Nephron progenitor cell (in vitro differentiated cells): ENCODE results near the gene ADAMTS9.
A peak's percentile ranks its signal among the peaks of the same experiment; 100 is the strongest.

Experiments used
- DNase-seq: peaks from one replicate; pipeline ENCODE4 v3.0.0; 2021
- H3K27ac Mint-ChIP-seq: 2 replicates; pipeline ENCODE4 v1.8.0; 2021; ENCODE audit warnings: mild to moderate bottlenecking, moderate library complexity, mixed read lengths
- H3K27me3 Mint-ChIP-seq: 2 replicates; pipeline ENCODE4 v1.8.0; 2021; ENCODE audit warnings: mild to moderate bottlenecking, low read depth, mixed read lengths; ENCODE audit not compliant: poor library complexity
- H3K36me3 Mint-ChIP-seq: 2 replicates; pipeline ENCODE4 v1.8.0; 2021; ENCODE audit warnings: low read depth, mixed read lengths
- H3K4me1 Mint-ChIP-seq: 2 replicates; pipeline ENCODE4 v1.8.0; 2021; ENCODE audit warnings: mixed read lengths
- H3K4me3 Mint-ChIP-seq: 2 replicates; pipeline ENCODE4 v1.8.0; 2021; ENCODE audit warnings: mild to moderate bottlenecking, moderate library complexity, mixed read lengths
- H3K9me3 Mint-ChIP-seq: 2 replicates; pipeline ENCODE4 v1.8.0; 2021; ENCODE audit warnings: mild to moderate bottlenecking, moderate library complexity, mixed read lengths
- TF ChIP-seq, protein P1 (sequence below): fragments of 200-600 bp; sonication (generic); IDR thresholded peaks from 2 replicates; pipeline ENCODE4 v1.5.0; 2021; ENCODE audit warnings: antibody characterized with exemption

The ADAMTS9 gene

DNA sequence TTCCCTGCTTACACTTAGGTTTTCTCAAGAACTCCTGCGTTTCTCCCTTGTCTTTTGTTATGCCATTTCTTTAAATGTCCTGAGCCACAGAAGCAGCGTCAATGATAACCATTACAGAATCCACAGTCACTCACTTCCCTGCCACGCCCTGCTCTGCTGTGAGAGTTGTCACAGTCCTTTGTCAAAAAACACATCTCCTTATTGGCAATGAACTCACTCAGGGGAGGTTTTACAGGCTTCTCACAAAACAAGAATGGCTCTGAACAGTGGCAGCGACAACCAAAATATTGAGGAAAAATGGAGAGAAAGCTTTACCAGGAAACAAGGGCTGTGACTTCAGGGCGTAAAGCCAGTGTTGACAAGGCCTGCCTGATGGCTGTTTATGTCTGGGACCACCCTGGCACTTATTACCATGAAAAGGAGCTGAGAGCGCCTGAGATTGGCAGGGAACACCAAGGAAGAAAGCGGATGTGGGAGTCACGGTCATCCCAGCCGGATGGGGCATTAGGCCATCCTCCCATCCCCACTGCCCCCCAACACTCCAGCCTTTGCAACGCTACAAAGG lies 111.5 kb downstream of the ADAMTS9 start:
- Mint-ChIP-seq H3K27me3 (peaks cover 2% of the 10 kb centered on the region), H3K9me3 (no peaks in the 10 kb centered on the region), H3K4me3 (no peak overlapping the region), H3K27ac (no peak overlapping the region), H3K4me1 (peaks cover 14% of the 10 kb centered on the region), H3K36me3 (peaks cover 32% of the 10 kb centered on the region)
- DNase-seq = no peak
- TF ChIP-seq, protein P1, sequence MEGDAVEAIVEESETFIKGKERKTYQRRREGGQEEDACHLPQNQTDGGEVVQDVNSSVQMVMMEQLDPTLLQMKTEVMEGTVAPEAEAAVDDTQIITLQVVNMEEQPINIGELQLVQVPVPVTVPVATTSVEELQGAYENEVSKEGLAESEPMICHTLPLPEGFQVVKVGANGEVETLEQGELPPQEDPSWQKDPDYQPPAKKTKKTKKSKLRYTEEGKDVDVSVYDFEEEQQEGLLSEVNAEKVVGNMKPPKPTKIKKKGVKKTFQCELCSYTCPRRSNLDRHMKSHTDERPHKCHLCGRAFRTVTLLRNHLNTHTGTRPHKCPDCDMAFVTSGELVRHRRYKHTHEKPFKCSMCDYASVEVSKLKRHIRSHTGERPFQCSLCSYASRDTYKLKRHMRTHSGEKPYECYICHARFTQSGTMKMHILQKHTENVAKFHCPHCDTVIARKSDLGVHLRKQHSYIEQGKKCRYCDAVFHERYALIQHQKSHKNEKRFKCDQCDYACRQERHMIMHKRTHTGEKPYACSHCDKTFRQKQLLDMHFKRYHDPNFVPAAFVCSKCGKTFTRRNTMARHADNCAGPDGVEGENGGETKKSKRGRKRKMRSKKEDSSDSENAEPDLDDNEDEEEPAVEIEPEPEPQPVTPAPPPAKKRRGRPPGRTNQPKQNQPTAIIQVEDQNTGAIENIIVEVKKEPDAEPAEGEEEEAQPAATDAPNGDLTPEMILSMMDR = no peak

DNA sequence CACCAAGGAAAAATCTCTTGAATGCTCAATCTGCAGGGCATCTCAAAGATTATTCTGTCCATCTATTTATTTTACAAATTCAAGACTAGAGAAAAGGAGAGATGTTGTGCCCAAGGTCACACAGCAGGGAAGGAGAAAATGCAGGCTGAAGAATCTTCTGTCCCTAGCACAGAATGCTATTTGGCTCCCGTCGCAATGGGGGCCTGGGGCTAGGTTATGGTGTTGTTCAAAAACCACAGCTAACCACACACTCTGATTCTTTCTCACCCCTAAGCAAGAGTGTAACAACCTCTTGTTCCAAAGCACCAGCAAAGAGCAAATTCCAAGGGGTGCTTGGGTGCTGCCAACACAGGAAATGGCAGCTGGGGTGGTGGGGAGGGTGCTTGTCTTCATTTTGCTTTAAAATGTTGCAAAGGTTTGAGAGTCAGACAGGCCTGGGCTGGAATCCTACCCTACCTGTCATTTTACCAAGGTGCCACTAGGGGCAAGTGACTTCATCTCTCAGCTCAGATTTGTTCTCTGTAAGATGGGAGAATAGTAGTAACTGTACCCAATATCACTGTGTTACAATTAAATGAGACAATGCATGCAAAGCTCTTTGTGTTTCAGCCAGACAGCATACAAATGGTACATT lies 112.5 kb downstream of the ADAMTS9 start:
- Mint-ChIP-seq H3K36me3 (peaks cover 32% of the 10 kb centered on the region), H3K27ac (no peak overlapping the region), H3K9me3 (no peaks in the 10 kb centered on the region), H3K4me1 (peaks cover 14% of the 10 kb centered on the region), H3K4me3 (no peak overlapping the region), H3K27me3 (peaks cover 2% of the 10 kb centered on the region)
- TF ChIP-seq, protein P1 = peak; percentile 60
- no peak for DNase-seq

DNA sequence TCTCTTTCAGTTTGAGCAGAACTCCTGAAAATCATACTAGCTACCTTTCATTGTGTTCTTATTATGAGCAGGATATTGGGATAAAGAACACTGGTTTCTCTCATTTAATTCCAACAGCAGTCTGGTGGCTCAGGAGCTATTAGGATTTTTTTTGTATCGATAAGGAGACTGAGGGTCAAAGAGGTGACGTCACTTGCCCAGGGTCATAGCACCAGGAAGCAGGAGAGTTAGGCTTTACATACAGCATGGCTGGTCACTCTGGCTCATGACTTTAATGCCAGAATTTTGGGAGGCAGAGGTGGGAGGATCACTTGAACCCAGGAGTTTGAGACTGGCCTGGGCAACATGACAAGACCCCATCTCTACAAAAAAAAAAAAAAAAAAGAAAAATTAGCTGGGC lies 113.6 kb downstream of the ADAMTS9 start:
- Mint-ChIP-seq H3K36me3 (peaks cover 21% of the 10 kb centered on the region), H3K27ac (no peak overlapping the region), H3K4me1 (peaks cover 14% of the 10 kb centered on the region), H3K27me3 (peaks cover 2% of the 10 kb centered on the region), H3K9me3 (no peaks in the 10 kb centered on the region), H3K4me3 (no peak overlapping the region)
- DNase-seq = no peak
- TF ChIP-seq, protein P1 = no peak

DNA sequence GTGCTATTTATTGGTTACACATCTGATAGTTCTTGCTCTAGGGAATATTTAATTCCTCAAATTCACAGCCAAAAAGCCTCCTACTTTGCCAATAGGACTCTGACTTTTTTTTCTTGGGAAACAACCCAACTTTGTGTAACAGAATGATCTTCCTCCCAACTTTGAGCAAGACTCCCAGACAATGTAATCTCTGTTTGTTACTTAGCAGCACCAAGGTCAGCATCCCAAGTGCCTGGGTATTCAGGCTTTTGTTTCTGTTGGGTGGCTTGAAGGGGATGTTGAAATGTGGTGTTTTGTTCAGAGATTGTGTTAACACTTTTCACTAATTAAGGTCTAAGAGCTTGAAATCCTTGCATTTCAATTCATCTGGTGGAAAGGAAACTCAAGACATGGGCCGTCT lies 115.8 kb downstream of the ADAMTS9 start:
- Mint-ChIP-seq H3K36me3 (peaks cover 21% of the 10 kb centered on the region), H3K4me1 (peaks cover 14% of the 10 kb centered on the region), H3K27me3 (peaks cover 3% of the 10 kb centered on the region), H3K9me3 (no peaks in the 10 kb centered on the region), H3K27ac (no peak overlapping the region), H3K4me3 (no peak overlapping the region)
- TF ChIP-seq, protein P1 = no peak
- no peak for DNase-seq

DNA sequence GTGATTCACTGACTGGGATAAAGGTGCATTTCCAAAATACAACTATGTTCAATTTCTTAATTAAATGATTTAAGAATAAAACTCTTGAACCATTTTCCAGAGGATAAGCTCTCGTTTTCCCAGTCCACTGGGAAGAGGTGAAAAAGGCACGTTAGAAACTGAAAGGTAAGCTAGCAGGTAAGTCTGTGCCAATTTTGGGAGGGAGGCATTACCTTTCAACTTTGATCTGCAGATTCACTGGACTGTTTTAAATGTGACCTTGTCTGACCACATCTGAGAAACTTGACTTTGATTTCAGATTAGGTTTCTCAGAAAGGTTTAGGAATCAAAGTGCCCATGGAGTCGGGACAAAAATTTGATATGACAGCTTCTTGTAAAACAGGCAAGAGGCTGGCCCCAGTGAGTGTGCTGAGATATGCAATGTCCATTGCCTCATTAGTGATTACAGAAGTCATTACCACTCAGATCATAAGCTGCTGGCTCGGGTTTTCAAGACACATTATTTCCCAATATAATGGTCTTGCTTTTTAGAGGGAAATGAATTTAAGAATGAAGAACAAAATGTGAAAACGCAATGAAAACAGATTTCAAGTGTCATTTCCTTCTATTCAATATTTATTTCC lies 118.8 kb downstream of the ADAMTS9 start:
- Mint-ChIP-seq H3K9me3 (no peaks in the 10 kb centered on the region), H3K4me1 (peaks cover 3% of the 10 kb centered on the region), H3K36me3 (peaks cover 21% of the 10 kb centered on the region), H3K27me3 (peaks cover 3% of the 10 kb centered on the region), H3K4me3 (no peak overlapping the region), H3K27ac (no peak overlapping the region)
- TF ChIP-seq, protein P1 = no peak
- no peak for DNase-seq

DNA sequence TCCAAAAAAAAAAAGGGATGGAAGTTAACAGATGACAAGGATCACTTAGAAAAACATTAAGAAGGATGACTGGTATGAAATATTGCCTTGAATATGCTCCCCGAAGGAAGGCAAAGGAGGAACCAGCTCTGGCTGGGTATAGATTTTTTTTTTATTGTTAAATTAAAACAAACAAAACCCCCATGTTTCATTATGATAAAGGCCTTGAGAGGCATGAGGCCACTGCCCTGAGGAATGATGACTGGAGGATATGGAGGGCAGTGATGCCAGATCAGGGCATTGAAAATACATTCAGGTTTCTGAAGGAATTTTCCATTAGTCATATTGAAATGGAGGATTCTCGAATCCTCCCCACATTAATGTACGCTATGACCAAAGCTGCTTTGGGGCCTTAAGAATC lies 120.9 kb downstream of the ADAMTS9 start:
- Mint-ChIP-seq H3K36me3 (peaks cover 7% of the 10 kb centered on the region), H3K4me1 (peaks cover 8% of the 10 kb centered on the region), H3K27ac (no peak overlapping the region), H3K9me3 (no peaks in the 10 kb centered on the region), H3K4me3 (no peak overlapping the region), H3K27me3 (peaks cover 7% of the 10 kb centered on the region)
- TF ChIP-seq, protein P1 = no peak
- DNase-seq = no peak
